Endothelial cell of umbilical vein (primary cell): ENCODE measurements around the gene TRIM67. TPM values are rescaled to one million over a fixed set of nuclear protein-coding genes. Genes with fewer than 3 reads are reported as not detected.

Source experiments
- BruUV-seq: library from RNA; stranded (reverse); fragments of 400-500 nt; replicated peaks from 2 replicates; lab custom pipeline; 2021; lab: Mats Ljungman, UMichigan
- CTCF ChIA-PET: fragments of 300-600, 350-600 bp; sonication (Branson Sonifier 250); formaldehyde crosslinking; loops from one replicate; lab custom pipeline; 2021; ENCODE audit warnings: antibody characterized with exemption, inconsistent platforms; lab: Charles Lee
- POLR2A ChIA-PET: fragments of 300-600, 350-600 bp; sonication (Branson Sonifier 250); formaldehyde crosslinking; loops from one replicate; lab custom pipeline; 2021; ENCODE audit warnings: antibody characterized with exemption, inconsistent platforms; lab: Charles Lee
- DNase-seq: peaks from one replicate; pipeline ENCODE4 v3.0.0-alpha.2; 2011; ENCODE audit warnings: low read depth, low spot score
- FAIRE-seq: peaks from 2 replicates; lab custom pipeline; 2011; peaks lifted over from hg19 to GRCh38; lab: Jason Lieb, UNC
- H2AFZ ChIP-seq: 2 replicates; pipeline ENCODE4 v1.6.0; 2012; ENCODE audit warnings: low read depth, low read length, control low read depth, inconsistent platforms
- H3K27ac ChIP-seq: 2 replicates; pipeline ENCODE4 v1.5.1; 2011; ENCODE audit warnings: low read depth, mild to moderate bottlenecking, control low read depth, low read length, moderate library complexity; ENCODE audit not compliant: insufficient read depth
- H3K27me3 ChIP-seq, 2 experiments: 2 replicates each; pipeline versions ENCODE4 v1.6.0 to v1.6.1; 2011; ENCODE audit warnings: low read length in 2 of 2, mixed read lengths in 1 of 2; ENCODE audit not compliant: control insufficient read depth in 2 of 2, insufficient read depth in 2 of 2
- H3K36me3 ChIP-seq, 2 experiments: 2 replicates in 1 of 2; 3 replicates in 1 of 2; pipeline ENCODE4 v1.5.1; 2011; ENCODE audit warnings: low read length in 2 of 2, mild to moderate bottlenecking in 1 of 2, moderate library complexity in 1 of 2; ENCODE audit not compliant: control insufficient read depth in 2 of 2, insufficient read depth in 2 of 2; ENCODE audit errors: extremely low read depth in 1 of 2
- H3K4me1 ChIP-seq: 3 replicates; pipeline ENCODE4 v1.5.1; 2011; ENCODE audit warnings: mild to moderate bottlenecking, low read length; ENCODE audit not compliant: control insufficient read depth, insufficient read depth; ENCODE audit errors: extremely low read depth
- H3K4me2 ChIP-seq: 2 replicates; pipeline ENCODE4 v1.6.1; 2011; ENCODE audit warnings: low read length, control low read depth, mixed read lengths; ENCODE audit not compliant: insufficient read depth
- H3K4me3 ChIP-seq, 3 experiments: fragments of 200-600 bp in 1 of 3; sonication (generic), shearing (Covaris generic) in 1 of 3; replicated peaks in 1 of 3; 2 replicates each; pipeline ENCODE4 v1.5.1; 2011 to 2016; ENCODE audit warnings: control low read depth in 3 of 3, low read length in 3 of 3, mild to moderate bottlenecking in 2 of 3, inconsistent platforms in 1 of 3, low read depth in 1 of 3, moderate library complexity in 1 of 3; ENCODE audit not compliant: insufficient read depth in 1 of 3
- H3K79me2 ChIP-seq: 2 replicates; pipeline ENCODE4 v1.6.0; 2012; ENCODE audit warnings: low read length, inconsistent platforms; ENCODE audit not compliant: control insufficient read depth, insufficient read depth
- H3K9ac ChIP-seq: replicated peaks from 2 replicates; pipeline ENCODE3; 2011; ENCODE audit warnings: low read length, control low read depth; ENCODE audit not compliant: insufficient read depth; ENCODE audit errors: extremely low read depth
- H3K9me1 ChIP-seq: replicated peaks from 3 replicates; pipeline ENCODE4 v1.6.0; 2011; ENCODE audit warnings: mild to moderate bottlenecking, low read length; ENCODE audit not compliant: control insufficient read depth, insufficient read depth; ENCODE audit errors: extremely low read depth
- H3K9me3 ChIP-seq: replicated peaks from 2 replicates; pipeline ENCODE4 v1.5.1; 2012; ENCODE audit warnings: low read length, inconsistent platforms; ENCODE audit not compliant: control insufficient read depth, insufficient read depth
- H4K20me1 ChIP-seq: replicated peaks from 2 replicates; pipeline ENCODE3; 2011; ENCODE audit warnings: mild to moderate bottlenecking, low read length; ENCODE audit not compliant: control insufficient read depth, insufficient read depth; ENCODE audit errors: extremely low read depth
- EZH2 ChIP-seq: IDR thresholded peaks from 2 replicates; pipeline ENCODE4 v1.6.1; 2012; ENCODE audit warnings: borderline replicate concordance, low read depth, mild to moderate bottlenecking, moderate library complexity, low read length, inconsistent platforms; ENCODE audit not compliant: severe bottlenecking
- FOS ChIP-seq: IDR thresholded peaks from 2 replicates; pipeline ENCODE4 v1.6.1; 2011; ENCODE audit warnings: mild to moderate bottlenecking, low read length, moderate library complexity, borderline replicate concordance; ENCODE audit not compliant: insufficient read depth
- GATA2 ChIP-seq: IDR thresholded peaks from 2 replicates; pipeline ENCODE4 v1.7.0; 2011; ENCODE audit warnings: low read depth, mild to moderate bottlenecking, moderate library complexity, mixed read lengths, low read length; ENCODE audit not compliant: insufficient read length, insufficient read depth
- JUN ChIP-seq: IDR thresholded peaks from 2 replicates; pipeline ENCODE4 v1.6.1; 2011; ENCODE audit warnings: borderline replicate concordance, low read depth; ENCODE audit not compliant: insufficient read length, insufficient read depth
- MYC ChIP-seq: IDR thresholded peaks from one replicate; pipeline ENCODE4 v1.6.1; 2011; ENCODE audit warnings: mild to moderate bottlenecking, low read depth, low read length
- POLR2A ChIP-seq: IDR thresholded peaks from 2 replicates; pipeline ENCODE4 v1.6.1; 2012; ENCODE audit warnings: low read depth, mild to moderate bottlenecking, control low read depth, low read length
- POLR2AphosphoS5 ChIP-seq: IDR thresholded peaks from 2 replicates; pipeline ENCODE4 v1.6.1; 2012; ENCODE audit warnings: low read depth, mild to moderate bottlenecking, control low read depth, low read length, moderate library complexity; ENCODE audit not compliant: insufficient read depth
- dilution Hi-C: fragments of 300-500 bp; cut with MboI; formaldehyde crosslinking; loops from one replicate; pipeline ENCODE4 v1.15.0; 2019; ENCODE audit warnings: low sequenced_read_pairs; ENCODE audit not compliant: extremely low pct_ligation_motif_present
- intact Hi-C: fragments of 100-400 bp; cut with micrococcal nuclease; formaldehyde crosslinking; loops from one replicate; pipeline ENCODE4 v1.10.0; 2022
- polyA plus RNA-seq, 4 experiments: library from polyadenylated mRNA; depleted of rRNA in 3 of 4; stranded (reverse) in 3 of 4; unstranded in 1 of 4; fragments of >200 nt; gene quantifications; 2 replicates each; pipeline versions ENCODE4 v1.2.1 to v1.2.3, GENCODE V29; 2011 to 2012; ENCODE audit warnings: missing spikeins in 1 of 4
- total RNA-seq: library from RNA; stranded (reverse); gene quantifications from 2 replicates; pipeline ENCODE4 v1.2.3, GENCODE V29; 2021
- TF ChIP-seq, protein P1 (sequence below): IDR thresholded peaks from 2 replicates; pipeline ENCODE4 v1.6.1; 2011; ENCODE audit not compliant: insufficient read depth, insufficient read length
- TF ChIP-seq, protein P2 (sequence below), 2 donors: IDR thresholded peaks; 1 replicate in 1 of 2; 2 replicates in 1 of 2; pipeline ENCODE4 v1.5.1; 2011; ENCODE audit warnings: low read length in 2 of 2, mild to moderate bottlenecking in 2 of 2, moderate library complexity in 2 of 2, control low read depth in 1 of 2, inconsistent platforms in 1 of 2, low read depth in 1 of 2; ENCODE audit not compliant: insufficient read depth in 1 of 2; ENCODE audit errors: extremely low read depth in 1 of 2

The TRIM67 gene
- total and polyA plus RNA-seq, 2 donors (not counting 3 experiments of a cell fraction or from before 2014, with no cell fraction given), result not detected

DNA sequence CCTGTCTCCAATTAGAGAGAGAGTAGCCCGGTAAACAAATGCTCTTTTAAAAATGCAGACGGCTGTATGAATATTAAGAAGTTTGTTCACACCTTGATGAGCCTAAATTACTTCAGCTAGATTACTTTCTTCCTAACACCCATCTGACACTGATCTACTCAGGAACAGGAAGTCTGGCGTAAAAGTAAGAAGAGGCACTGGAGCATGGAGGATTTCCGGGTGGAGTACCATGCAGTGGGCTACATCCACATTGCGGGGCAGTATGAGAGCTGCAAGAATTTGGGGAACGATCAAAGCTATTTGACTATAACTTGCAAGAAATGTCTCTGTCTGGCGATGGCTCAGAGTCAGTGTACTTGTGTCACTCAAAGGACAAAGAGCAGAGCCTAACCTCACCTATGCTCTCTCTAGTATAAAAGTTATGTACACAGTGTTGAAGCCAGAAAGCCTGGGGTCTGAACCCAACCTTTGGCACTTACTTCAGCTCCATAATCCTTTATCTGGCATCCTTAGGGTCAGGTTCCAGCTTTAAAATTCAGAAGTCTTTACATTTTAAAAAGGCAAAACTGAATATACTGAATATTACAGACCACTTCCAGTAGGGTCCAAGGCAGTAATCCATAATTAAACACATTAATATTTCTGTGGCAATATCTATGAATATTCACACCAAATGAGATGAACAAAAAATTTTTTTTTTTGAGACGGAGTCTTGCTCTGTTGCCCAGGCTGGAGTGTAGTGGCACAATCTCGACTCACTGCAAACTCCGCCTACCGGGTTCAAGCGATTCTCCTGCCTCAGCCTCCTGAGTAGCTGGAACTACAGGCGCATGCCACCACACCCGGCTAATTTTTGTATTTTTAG is 71.2 kb downstream of the TRIM67 start:
- intact Hi-C loops (no loop called here), dilution Hi-C loops (no loop called here)
- H3K36me3 ChIP-seq, result peaks cover under 1 to 4% of the 10 kb centered on the region in 2 experiments
- H3K27ac ChIP-seq, result no peak overlapping the region
- no TSS peak for BruUV-seq
- POLR2A ChIA-PET, result interaction anchor here (0.6 kb wide), 1 partner anchor 166 kb away, joined by 4 read pairs; no protein-coding TSS in a partner anchor
- H2AFZ ChIP-seq, result no peak overlapping the region
- no peaks in the 10 kb centered on the region for H3K9me1 ChIP-seq
- H4K20me1 ChIP-seq, result no peaks in the 10 kb centered on the region
- FAIRE-seq, result no peak
- H3K9ac ChIP-seq, result no peak overlapping the region
- H3K79me2 ChIP-seq, result no peaks in the 10 kb centered on the region
- H3K27me3 ChIP-seq, result no peaks in the 10 kb centered on the region
- H3K4me3 ChIP-seq, result no peak overlapping the region
- H3K9me3 ChIP-seq, result no peaks in the 10 kb centered on the region
- no peak overlapping the region for H3K4me2 ChIP-seq
- TF ChIP-seq EZH2, result no peak
- TF ChIP-seq, protein P1, sequence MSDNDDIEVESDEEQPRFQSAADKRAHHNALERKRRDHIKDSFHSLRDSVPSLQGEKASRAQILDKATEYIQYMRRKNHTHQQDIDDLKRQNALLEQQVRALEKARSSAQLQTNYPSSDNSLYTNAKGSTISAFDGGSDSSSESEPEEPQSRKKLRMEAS, result no peak
- TF ChIP-seq JUN, result no peak
- TF ChIP-seq POLR2AphosphoS5, result no peak
- no peak for TF ChIP-seq POLR2A
- no peak for TF ChIP-seq MYC
- no peak for TF ChIP-seq GATA2
- TF ChIP-seq FOS, result no peak
- TF ChIP-seq, protein P2, sequence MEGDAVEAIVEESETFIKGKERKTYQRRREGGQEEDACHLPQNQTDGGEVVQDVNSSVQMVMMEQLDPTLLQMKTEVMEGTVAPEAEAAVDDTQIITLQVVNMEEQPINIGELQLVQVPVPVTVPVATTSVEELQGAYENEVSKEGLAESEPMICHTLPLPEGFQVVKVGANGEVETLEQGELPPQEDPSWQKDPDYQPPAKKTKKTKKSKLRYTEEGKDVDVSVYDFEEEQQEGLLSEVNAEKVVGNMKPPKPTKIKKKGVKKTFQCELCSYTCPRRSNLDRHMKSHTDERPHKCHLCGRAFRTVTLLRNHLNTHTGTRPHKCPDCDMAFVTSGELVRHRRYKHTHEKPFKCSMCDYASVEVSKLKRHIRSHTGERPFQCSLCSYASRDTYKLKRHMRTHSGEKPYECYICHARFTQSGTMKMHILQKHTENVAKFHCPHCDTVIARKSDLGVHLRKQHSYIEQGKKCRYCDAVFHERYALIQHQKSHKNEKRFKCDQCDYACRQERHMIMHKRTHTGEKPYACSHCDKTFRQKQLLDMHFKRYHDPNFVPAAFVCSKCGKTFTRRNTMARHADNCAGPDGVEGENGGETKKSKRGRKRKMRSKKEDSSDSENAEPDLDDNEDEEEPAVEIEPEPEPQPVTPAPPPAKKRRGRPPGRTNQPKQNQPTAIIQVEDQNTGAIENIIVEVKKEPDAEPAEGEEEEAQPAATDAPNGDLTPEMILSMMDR (IDR thresholded peaks at IDR 0.05; ENCODE audit: extremely low read depth in 1 of 2, insufficient read depth in 1 of 2, low read depth in 1 of 2, low read length in 2 of 2), result no peak
- CTCF ChIA-PET, result interaction anchor here (0.6 kb wide), 1 partner anchor 141 kb away, joined by 3 read pairs; no protein-coding TSS in a partner anchor
- no peak for DNase-seq
- H3K4me1 ChIP-seq, result no peaks in the 10 kb centered on the region
